Right lobe of liver (tissue), 6 donors: ENCODE measurements around the gene CDC45. TPM values are rescaled to one million over a fixed set of nuclear protein-coding genes. Genes with fewer than 3 reads are reported as not detected.

Experiments
- ATAC-seq, 4 donors: fragments of 200-7000 bp; cut with Tn5 transposase; one replicate each; pipeline ENCODE4 v1.9.1; 2020; ENCODE audit warnings: mild to moderate bottlenecking in 4 of 4, moderate library complexity in 4 of 4
- DNase-seq, 3 donors: peaks; one replicate each; pipeline ENCODE4 v3.0.0-alpha.2; 2020
- H3K27ac ChIP-seq, 3 donors: fragments of 200-600 bp; one replicate each; pipeline ENCODE4 v1.8.0; 2022
- H3K27me3 ChIP-seq, 2 donors: fragments of 200-600 bp; one replicate each; pipeline ENCODE4 v1.8.0; 2022
- H3K36me3 ChIP-seq, 4 donors: fragments of 200-600 bp; sonication (generic) in 1 of 4; one replicate each; pipeline versions ENCODE4 v1.5.1 to v1.8.0; 2017 to 2022; ENCODE audit warnings: control low read depth in 1 of 4
- H3K4me1 ChIP-seq, 4 donors: fragments of 200-600 bp; sonication (generic) in 1 of 4; one replicate each; pipeline versions ENCODE4 v1.5.1 to v1.8.0; 2017 to 2022; ENCODE audit warnings: control low read depth in 1 of 4
- H3K4me3 ChIP-seq, 3 donors: fragments of 200-600 bp; one replicate each; pipeline ENCODE4 v1.8.0; 2022
- H3K9me3 ChIP-seq, 4 donors: fragments of 200-600 bp; sonication (generic) in 1 of 4; one replicate each; pipeline versions ENCODE4 v1.5.1 to v1.8.0; 2017 to 2022; ENCODE audit warnings: control low read depth in 1 of 4
- POLR2A ChIP-seq: fragments of 450-650 bp; IDR thresholded peaks from one replicate; pipeline ENCODE4 v1.6.1; 2017; ENCODE audit warnings: antibody characterized with exemption, mild to moderate bottlenecking
- WGBS: methylation state at CpG from one replicate; pipeline ENCODE4 v1.1.6; 2018; ENCODE audit warnings: low coverage, low lambda C conversion rate; ENCODE audit not compliant: insufficient coverage; ENCODE audit errors: missing lambda C conversion rate; 5-methylcytosine and 5-hydroxymethylcytosine counted together
- intact Hi-C, 2 donors: fragments of 100-400 bp; cut with DNase I; formaldehyde crosslinking; loops; one replicate each; pipeline versions ENCODE4 v1.11.2 to v1.14.1; 2022
- total RNA-seq, 6 experiments: library from RNA; depleted of rRNA in 2 of 6; stranded (reverse); fragments of >200 nt in 2 of 6; fragmentation: NEBNext Ultra II Directional in 3 of 6; extraction: Animal tissue kit (Norgen Biotek cat#: 25700) in 3 of 6; gene quantifications; one replicate each; pipeline versions ENCODE4 v1.1.0 to v1.2.4, GENCODE V29; 2016 to 2023
- TF ChIP-seq, protein P1 (sequence below), 4 donors: fragments of 200-600 bp in 3 of 4; fragments of 450-650 bp in 1 of 4; IDR thresholded peaks; one replicate each; pipeline versions ENCODE4 v1.5.1 to v1.8.0; 2016 to 2022; ENCODE audit warnings: antibody characterized with exemption in 4 of 4, mild to moderate bottlenecking in 2 of 4
- donor health status: DM: no; HTN: yes; CAD: no.
- donor health status: DM: no; HTN: no; CAD: no.
- donor health status: DM: no; HTN: no; CAD: no.
- donor health status: DM: no; HTN: yes; CAD: no.
- donor health status: DM: no; HTN: yes; CAD: no.

Gene CDC45
- total RNA-seq, 6 experiments from 2014 or later = 0.39 to 4.2 (median 0.56) TPM; not detected in 1

DNA sequence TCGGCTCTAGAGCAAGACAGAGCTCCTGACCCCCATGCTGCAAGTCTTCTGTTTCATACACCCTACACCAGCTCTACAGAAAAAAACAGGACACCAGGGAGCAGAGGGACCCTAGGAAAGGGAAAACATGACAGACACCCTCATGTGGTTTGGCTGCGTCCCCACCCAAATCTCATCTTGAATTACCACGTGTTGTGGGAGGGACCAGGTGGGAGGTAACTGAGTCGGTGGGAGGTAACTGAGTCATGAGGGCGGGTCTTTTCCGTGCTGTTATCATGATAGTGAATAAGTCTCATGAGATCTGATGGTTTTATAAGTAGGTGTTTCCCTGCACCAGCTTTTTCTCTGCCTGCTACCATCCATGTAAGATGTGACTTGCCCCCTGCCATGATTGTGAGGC, 25.6 kb upstream of the CDC45 start:
- Histone ChIP-seq H3K27me3 (no peaks in the 10 kb centered on the region), H3K4me3 (no peak overlapping the region), H3K4me1 (no peaks in the 10 kb centered on the region), H3K36me3 (peaks cover 4 to 80% (median 21%) of the 10 kb centered on the region in 4 donors), H3K9me3 (no peaks in the 10 kb centered on the region), H3K27ac (no peak overlapping the region)
- 75% methylated on average over 4 of the region's 6 CpGs for WGBS
- DNase-seq = no peak
- TF ChIP-seq POLR2A = no peak
- TF ChIP-seq, protein P1, sequence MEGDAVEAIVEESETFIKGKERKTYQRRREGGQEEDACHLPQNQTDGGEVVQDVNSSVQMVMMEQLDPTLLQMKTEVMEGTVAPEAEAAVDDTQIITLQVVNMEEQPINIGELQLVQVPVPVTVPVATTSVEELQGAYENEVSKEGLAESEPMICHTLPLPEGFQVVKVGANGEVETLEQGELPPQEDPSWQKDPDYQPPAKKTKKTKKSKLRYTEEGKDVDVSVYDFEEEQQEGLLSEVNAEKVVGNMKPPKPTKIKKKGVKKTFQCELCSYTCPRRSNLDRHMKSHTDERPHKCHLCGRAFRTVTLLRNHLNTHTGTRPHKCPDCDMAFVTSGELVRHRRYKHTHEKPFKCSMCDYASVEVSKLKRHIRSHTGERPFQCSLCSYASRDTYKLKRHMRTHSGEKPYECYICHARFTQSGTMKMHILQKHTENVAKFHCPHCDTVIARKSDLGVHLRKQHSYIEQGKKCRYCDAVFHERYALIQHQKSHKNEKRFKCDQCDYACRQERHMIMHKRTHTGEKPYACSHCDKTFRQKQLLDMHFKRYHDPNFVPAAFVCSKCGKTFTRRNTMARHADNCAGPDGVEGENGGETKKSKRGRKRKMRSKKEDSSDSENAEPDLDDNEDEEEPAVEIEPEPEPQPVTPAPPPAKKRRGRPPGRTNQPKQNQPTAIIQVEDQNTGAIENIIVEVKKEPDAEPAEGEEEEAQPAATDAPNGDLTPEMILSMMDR (IDR thresholded peaks at IDR 0.05) = no peak
- no peak for ATAC-seq
- intact Hi-C loops = no loop called here

DNA sequence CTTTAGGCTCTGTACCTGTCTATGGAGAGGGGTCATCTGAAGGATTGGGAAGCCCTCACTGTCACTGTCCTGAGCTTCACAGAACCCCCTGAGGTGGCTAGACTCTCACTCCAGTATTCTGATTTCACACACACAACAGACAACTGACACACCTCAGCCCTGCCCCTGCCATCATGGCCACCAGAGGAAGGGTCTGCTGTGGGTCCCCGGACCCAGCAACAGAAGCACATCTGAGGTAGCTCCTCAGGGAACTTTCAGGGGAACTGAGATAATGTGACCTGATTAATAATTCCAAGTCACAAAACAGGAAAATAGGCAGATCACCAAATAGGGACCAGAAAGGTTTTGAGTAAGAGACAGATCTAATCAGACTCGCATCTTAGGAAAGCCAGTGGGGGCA, 24.7 kb upstream of the CDC45 start:
- 92% methylated on average over 1 of the region's 2 CpGs for WGBS
- H3K27ac ChIP-seq = no peak overlapping the region
- intact Hi-C loops = no loop called here
- H3K4me1 ChIP-seq = no peaks in the 10 kb centered on the region
- H3K36me3 ChIP-seq = peaks cover 4 to 80% (median 21%) of the 10 kb centered on the region in 4 donors
- no peak for DNase-seq
- no peak overlapping the region for H3K4me3 ChIP-seq
- H3K27me3 ChIP-seq = no peaks in the 10 kb centered on the region
- TF ChIP-seq, protein P1 (IDR thresholded peaks at IDR 0.05) = no peak
- TF ChIP-seq POLR2A = no peak
- no peaks in the 10 kb centered on the region for H3K9me3 ChIP-seq
- ATAC-seq = no peak

DNA sequence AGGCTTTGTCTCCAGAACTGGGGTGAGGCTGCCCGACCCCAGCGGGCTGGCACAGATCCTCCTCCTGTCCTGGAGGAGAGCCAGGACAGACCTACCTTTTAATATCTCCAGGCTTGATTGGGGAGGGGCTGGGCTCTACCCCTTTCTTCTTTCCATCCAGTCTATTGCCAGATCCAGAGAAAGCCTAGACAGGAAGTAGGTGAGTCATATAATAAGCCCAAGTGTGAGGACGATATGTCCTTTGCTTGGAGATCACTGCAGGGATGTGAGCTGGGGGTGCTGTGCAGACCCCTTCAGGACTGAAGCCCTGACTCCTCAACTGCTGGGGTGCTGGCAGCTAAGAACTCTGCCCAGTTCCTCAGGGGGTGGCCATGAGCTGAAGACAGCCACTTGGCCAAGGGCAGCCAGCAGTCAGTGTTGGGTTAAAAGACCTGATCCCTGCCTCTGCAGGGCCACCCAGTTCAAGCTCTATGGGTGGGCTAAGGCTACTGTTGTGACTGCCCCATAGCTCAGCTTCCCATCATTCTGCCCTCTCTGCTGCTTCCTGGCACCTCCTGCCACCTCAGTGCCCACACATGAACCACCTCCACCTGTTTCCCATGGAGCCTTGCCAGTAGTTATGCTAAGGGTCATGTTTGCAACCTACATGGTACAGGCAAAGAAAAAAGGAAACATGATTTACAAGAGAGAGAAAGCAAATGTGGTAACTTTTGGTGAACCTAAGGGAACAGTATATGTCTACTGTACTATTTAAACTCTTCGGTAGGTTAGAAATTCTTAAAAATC, 23.9 kb upstream of the CDC45 start:
- Histone ChIP-seq H3K27ac (no peak overlapping the region), H3K4me1 (no peaks in the 10 kb centered on the region), H3K9me3 (no peaks in the 10 kb centered on the region), H3K36me3 (peaks cover 4 to 75% (median 21%) of the 10 kb centered on the region in 4 donors), H3K4me3 (no peak overlapping the region), H3K27me3 (no peaks in the 10 kb centered on the region)
- WGBS = 57% methylated on average over 2 of the region's 4 CpGs
- DNase-seq (no peak), ATAC-seq (no peak)
- no peak for TF ChIP-seq POLR2A
- TF ChIP-seq, protein P1 (IDR thresholded peaks at IDR 0.05) = no peak
- intact Hi-C loops = no loop called here

DNA sequence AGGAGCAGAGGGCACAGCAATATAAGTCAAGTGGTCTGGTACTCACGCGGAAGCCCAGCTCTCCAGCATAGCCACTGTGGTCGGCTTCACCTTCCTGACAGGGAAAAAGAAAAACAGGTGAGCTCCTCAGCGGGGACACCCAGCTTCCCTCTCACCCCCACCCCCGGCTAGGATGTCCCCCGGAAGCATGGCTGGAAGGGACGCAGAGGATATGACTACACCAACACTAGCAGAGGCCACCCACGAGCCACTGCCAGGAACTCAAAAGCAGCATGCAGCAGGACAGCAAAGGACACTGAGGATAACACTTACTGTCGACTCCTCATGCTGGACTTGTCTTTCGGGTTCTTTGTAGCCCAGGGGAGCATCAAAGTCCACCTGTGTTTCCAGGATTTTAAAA, 23.2 kb upstream of the CDC45 start:
- no peak for TF ChIP-seq POLR2A
- TF ChIP-seq, protein P1 (IDR thresholded peaks at IDR 0.05) = no peak
- 98% methylated on average over 6 of the region's 10 CpGs for WGBS
- no peak overlapping the region for H3K4me3 ChIP-seq
- peaks cover 4 to 68% (median 24%) of the 10 kb centered on the region in 4 donors for H3K36me3 ChIP-seq
- no peaks in the 10 kb centered on the region for H3K9me3 ChIP-seq
- H3K27me3 ChIP-seq = no peaks in the 10 kb centered on the region
- intact Hi-C loops = no loop called here
- DNase-seq = no peak
- no peaks in the 10 kb centered on the region for H3K4me1 ChIP-seq
- no peak overlapping the region for H3K27ac ChIP-seq
- ATAC-seq = no peak
